GM23338 (cell line): Measurements from ENCODE around the gene UTS2R. TPM values are rescaled to one million over a fixed set of nuclear protein-coding genes. Genes with fewer than 3 reads are reported as not detected.

Source experiments
- CREB1 ChIP-seq: fragments of 250-450 bp; sonication (Bioruptor Pico); IDR thresholded peaks from 2 replicates; pipeline ENCODE4 v1.5.0; 2020; ENCODE audit warnings: low read depth, mild to moderate bottlenecking, moderate library complexity
- CTCF ChIP-seq, 2 experiments: fragments of 200-600 bp in 1 of 2; sonication (generic) in 1 of 2; conservative IDR thresholded peaks; 2 replicates each; pipeline versions ENCODE4 v1.5.1 to v1.6.1; 2016 to 2017; ENCODE audit warnings: antibody characterized with exemption in 2 of 2, low read depth in 2 of 2, mild to moderate bottlenecking in 2 of 2, moderate library complexity in 1 of 2
- ETS1 ChIP-seq: IDR thresholded peaks from 2 replicates; pipeline ENCODE4 v1.6.1; 2016; ENCODE audit warnings: antibody characterized with exemption
- EZH2 ChIP-seq: fragments of 200-600 bp; sonication (generic); IDR thresholded peaks from one replicate; pipeline ENCODE4 v1.8.0; 2017; ENCODE audit warnings: antibody characterized with exemption, mild to moderate bottlenecking, low read depth; ENCODE audit not compliant: unreplicated experiment
- POLR2AphosphoS5 ChIP-seq: IDR thresholded peaks from 2 replicates; pipeline ENCODE4 v1.6.1; 2016; ENCODE audit warnings: antibody characterized with exemption, low read depth
- ZNF331 ChIP-seq: fragments of 250-450 bp; sonication (Bioruptor Pico); IDR thresholded peaks from 2 replicates; pipeline ENCODE4 v1.5.0; 2020; ENCODE audit warnings: low read depth, mild to moderate bottlenecking, moderate library complexity
- ZNF462 ChIP-seq: fragments of 250-450 bp; sonication (Bioruptor Pico); IDR thresholded peaks from 2 replicates; pipeline ENCODE4 v1.5.0; 2020; ENCODE audit warnings: mild to moderate bottlenecking, moderate library complexity
- polyA plus RNA-seq: library from polyadenylated mRNA; unstranded; fragments of >200 nt; fragmentation: Nextera tagmentation; extraction: Ambion mirVana; gene quantifications from 2 replicates; pipeline ENCODE4 v1.2.1, GENCODE V29; 2016
- total RNA-seq: library from RNA; depleted of rRNA; stranded (reverse); fragments of >200 nt; shearing (Covaris generic); gene quantifications from 2 replicates; pipeline ENCODE4 v1.2.3, GENCODE V29; 2014

The UTS2R gene
- total and polyA plus RNA-seq, 2 experiments from 2014 or later, result 0.49 TPM; not detected in 1

GRCh38 chr17:82334204-82334621 is 37.4 kb upstream of the UTS2R start (continued):
- TF ChIP-seq CTCF (conservative IDR thresholded peaks at IDR 0.05; ENCODE audit: low read depth in 2 of 2) (no peak), POLR2AphosphoS5 (no peak), ETS1 (no peak), CREB1 (CRISPR knock-in tag) (no peak), ZNF331 (no peak), ZNF462 (CRISPR knock-in tag) (no peak), EZH2 (no peak)
